GM18909 (cell line): ENCODE results near the gene OTUD3.
"Not testable (repeated sequence)": the region's sequence is repeated elsewhere in the genome, so short reads cannot be mapped to it uniquely, and the experiment has no call there.

Experiments
- ATAC-seq: cut with Tn5 transposase; IDR thresholded peaks from one replicate; pipeline ENCODE4 v1.9.1; 2021; ENCODE audit warnings: mild to moderate bottlenecking; ENCODE audit not compliant: unreplicated experiment, poor library complexity

The OTUD3 gene

DNA sequence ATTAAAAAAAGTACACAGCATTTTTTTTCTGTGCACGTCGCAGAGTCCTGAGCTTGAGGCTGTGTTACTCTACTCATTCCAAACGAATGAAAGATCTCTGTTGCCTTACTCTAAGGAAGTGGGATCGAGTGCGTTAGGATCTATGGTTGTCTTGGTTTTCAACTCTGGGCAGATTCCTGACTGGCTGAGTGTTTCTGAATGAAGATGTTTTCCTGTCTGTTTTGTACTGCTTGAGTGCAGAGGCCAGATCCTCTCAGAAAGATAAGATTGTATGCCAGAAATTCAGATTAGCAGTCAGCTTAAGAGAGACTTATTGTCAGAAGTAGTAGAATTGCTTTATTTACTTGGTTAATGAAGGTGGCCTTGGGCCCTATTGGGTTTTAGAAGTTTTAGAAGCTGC is 27.2 kb downstream of the OTUD3 start:
- ATAC-seq, result no peak

DNA sequence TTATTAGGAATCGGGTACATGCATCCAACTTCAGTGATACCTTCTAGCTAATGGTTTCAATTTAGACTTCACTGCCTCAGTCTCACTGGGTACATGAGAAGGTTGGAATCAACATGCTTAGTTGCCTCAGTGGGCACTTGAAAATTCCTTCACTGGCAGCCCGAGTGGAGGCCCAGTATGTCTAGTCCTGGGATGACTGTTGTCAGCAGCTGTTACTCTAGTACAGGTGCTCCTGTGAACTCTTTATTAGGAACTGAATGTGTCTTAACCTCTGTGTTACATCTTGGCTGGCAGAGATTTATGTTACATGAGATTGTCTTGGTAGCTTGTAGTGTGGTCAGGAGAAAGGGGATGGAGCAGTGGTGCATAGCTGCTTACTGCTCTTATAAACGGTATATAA is 27.8 kb downstream of the OTUD3 start:
- no peak for ATAC-seq

DNA sequence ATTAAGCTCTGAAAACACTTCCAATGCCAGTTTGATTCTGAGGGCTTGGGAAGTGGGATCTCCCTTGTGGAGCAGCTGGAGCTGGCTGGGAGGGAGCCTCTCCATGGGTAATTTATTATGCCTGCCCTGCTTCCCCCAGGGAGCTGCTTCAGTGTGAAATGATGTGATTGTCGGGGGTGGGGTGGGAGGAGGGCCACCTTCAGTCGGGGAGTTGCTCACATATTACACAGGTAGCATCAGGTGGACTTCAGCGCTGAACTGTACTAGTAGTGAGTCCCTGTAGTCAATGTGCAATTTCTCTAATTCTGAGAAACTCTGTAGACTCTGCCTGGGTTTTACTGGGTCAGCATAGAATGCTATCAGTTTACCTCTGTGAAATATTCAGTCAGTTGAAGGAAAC is 28.5 kb downstream of the OTUD3 start:
- ATAC-seq, result no peak

DNA sequence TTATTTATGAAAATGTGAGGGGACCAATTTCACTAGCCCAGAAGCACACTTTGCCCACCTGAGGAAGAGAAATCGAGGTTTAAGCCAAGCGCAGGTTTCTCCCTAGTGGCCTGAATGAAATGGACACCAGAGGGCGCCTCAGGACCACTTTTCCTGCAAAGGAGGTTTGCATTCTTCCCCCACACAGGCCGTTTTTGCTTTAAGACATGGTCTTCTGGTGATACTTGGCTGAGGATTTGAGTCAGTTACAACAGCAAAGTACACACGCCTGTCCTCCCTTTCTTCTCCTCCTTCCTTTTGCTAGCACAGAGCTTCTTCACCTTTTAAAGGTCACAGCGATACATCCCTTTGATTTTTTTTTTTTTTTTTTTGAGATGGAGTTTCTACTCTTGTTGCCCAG is 35.9 kb downstream of the OTUD3 start:
- ATAC-seq, result no peak

DNA sequence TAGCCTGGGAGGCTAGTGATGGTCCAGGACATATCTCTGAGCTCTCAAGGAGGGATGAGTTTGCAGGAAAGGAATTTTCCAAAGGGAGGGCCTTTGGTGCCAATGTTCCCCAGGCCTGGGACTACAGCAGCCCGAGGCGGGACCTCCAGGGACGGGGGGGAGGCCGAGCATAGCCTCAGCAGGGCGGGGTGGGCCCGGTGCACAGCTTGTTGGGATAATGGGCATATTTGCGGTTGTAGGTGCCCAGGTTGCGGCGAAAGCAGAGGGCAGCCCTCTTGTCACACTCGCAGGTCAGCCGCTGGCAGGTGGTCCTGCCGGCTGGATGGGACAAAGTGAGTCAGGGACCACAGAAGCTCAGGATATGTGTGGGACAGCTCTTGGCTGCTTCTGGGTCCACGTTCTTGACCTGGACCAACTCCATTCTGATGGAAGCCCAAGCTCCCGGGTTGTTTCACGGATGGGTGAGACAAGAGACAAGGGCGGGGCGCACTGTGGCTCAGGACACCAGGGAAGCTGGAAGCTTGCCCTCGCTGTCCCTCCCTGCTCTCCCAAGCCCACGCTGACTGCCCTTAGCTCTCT is 38.0 kb downstream of the OTUD3 start:
- no peak for ATAC-seq

DNA sequence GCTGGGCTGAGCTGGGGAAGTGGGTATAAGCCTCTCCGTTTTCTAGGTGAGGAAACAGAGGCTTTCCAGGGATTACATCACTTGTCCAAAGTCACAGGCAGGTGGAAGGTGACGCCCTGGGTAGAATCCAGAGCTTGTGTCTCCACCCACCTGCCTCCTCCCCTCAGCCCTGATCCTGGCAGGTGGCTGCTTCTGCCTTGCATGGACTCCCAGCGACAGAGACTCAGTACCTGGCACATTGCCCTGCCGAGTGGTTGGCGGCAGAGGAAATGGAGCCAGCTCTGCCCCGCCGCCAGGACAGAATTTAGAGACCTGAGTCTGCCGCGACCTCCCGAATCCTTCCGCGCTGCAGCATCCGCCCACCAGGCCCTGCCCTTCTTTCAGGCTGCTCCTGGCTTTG is 39.1 kb downstream of the OTUD3 start:
- no peak for ATAC-seq

DNA sequence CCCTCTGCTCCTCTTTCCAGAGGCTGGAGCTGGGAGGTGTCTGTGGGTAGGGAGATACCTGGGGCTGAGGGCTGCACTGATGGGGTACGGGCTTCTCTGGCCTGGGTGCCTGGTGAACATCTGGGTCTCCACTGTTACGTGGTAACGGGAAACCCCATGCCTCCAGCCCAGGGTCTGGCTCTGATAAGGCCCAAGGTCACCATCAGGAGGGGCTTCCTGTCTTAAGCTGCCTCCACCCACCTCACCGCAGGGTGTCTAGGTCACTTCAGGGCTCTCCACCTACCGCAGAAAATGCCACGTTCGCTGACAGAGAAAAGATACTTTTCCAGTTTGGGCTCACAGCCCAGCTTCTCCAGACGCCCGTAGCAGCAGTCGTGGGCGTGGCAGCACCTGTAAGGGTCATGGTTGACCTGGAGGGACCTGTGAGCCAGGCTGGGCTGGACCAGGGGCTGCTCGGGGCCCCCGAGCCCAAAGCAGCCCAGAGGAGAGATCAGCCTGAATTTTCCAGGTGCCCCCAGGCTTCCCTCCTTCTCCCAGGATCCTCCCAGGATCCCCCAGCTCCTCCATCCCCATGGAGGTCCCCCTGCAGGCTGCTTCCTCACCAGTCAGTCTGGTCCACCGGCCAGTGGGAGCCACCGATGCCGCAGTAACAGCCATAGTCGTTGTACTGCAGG is 40.0 kb downstream of the OTUD3 start:
- no peak for ATAC-seq

DNA sequence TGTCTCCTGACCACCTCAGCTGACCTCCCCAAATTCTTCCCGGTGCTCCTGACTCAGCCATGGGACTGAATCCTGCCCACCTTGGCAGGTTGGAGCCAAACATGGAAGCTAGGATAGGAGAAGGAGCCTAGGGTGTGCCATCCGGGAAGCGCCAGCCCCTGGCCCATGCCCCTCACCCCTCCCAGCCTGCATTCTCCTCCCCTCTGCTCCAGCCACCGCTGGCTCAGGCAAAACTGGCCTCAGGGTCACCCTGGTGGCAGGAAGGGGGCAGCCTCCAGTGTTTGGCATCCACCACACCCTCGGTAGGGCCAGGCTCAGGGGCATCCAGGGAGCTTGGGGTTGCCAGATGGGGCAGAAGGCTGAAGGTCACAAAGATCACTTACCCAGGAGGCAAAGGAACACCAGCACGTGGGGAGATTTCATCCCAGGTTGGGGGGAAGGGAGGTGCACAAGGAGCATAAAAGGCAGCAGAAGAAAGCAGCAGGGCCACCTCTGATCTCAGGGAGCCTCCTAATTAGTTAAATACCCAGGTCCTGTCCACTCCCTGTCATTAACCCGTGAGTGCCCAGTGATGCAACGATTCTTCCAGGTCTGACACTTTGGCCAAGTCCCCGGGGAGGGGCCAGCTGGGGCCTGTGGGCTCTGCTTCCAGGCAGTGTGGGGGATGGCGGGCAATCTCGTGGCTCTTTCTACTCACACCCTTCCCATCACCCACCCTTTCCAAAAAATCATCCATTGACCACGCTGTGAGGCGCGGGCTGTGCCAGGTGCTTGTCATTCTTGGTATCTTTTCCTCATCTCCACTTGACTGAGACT is 41.1 kb downstream of the OTUD3 start, which contains the start of gene PLA2G2E:
Gene PLA2G2E, minus strand, starts transcription at position 481 of the 816 bp plus-strand sequence. Its CDS starts 58 bp downstream, at position 423.
- ATAC-seq, result no peak

DNA sequence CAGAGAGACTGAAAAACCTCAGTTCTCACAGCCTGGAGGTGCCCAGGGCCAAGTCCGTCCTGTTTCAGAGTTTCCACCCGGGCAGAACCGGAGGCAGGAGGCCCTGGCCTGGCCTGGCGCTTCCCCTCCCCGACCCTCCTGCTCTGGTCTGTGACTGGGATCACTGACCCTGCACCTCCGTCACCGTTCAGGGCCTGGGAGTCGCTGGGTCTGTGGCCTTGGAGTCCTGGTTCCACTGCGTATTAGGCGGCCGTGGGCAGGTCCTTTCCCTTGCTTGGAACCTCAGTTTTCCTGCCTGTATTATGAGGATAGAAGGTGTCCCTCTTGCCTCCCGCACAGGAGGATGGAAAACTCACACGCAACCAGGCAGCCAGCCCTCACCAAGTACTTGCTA is 41.8 kb downstream of the OTUD3 start:
- no peak for ATAC-seq

DNA sequence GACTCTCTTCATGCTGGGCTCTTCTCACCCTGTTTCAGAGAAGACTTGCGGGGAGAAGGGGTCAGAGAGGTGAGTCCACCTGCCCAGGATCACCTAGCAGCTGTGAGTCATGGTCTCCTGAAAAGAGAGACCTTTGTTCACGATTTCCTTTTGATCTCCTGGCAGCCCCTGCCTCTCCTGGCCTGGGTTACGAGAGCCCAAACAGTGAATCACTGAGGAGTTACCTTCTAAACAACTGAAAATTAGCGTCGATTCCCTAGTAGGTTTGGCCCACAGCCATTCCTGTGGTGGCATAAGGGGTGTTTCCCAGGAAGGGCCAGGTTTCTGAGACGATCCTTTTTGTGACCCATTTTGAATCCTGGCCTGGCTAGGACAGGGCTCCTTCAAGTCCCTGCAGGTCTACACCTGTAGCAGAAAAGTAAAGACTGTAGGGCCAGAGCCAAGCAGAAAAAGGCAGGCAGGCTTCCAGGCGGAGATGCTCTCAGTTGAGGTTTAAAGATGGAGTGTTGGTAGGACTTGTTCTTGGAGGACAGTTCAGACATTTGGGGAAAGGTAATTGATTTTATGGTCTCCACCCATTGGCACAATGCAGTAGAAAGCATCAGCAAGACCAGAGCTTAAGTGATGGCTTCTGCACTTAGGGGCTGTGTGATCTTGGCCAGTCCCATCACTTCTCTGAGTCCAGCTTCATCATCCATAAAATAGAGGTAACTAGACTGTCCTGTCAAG is 43.3 kb downstream of the OTUD3 start:
- no peak for ATAC-seq

DNA sequence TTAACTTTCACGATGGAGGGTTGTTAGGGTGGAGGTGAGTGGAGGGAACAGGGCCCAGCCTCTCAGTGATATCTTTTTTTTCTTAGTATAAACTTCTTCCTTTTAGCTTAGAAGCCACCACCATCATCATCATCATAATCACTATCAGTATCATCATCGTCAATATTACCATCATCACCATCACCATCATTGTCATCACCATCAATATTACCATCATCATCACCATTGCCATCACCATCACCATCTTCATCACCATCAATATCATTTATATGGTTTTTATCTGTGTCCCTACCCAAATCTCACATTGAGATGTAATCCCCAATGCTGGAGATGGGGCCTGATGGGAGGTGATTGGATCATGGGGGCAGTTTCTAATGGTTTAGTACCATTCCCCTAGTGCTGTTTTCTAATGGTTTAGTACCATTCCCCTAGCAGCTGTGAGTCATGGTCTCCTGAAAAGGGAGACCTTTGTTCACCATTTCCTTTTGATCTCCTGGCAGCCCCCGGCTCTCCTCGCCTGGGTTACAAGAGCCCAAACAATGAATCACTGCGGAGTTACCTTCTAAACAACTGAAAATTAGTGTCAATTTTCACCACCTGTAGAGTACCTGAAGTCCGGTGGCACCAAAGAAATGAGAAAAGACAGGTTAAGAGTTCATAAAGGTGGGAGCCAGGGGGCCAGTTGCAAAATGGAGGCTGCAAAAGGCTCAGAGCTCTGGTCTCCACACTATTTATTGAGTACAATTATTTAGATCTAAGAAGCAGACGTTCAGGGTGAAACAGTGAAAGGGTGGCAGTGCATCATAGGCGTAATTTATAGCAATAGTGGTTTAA is 44.3 kb downstream of the OTUD3 start:
- no peak for ATAC-seq

DNA sequence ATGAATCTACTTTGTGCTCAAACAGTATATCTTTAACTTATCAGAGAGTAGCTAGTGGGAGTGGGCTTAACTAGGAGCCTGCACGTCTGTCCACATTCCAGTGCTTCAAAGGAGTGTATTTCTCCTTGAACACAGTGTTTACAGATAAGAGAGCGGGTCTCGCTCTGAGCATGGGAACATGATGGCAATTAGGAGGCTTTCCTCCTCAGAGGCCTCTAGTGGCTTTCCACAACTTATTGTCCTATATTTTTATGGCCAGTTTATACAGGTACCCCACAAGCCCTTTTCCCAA is 44.9 kb downstream of the OTUD3 start:
- not testable (repeated sequence) for ATAC-seq

DNA sequence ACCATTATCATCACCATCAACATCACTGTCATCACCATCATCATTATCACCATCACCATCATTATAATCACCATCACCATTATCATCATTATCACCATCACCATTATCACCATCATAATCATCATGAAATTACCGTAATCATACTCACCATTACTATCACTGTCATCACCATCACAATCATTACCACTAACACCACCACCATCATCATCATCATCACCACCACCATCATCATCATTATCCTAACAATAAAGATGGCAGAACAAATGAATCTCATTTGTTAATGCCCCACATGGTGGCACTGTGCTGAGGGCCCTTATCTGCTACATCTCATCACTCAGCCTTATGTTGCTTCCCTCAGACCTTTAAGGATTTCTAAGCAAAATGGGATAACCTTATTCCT is 50.7 kb downstream of the OTUD3 start:
- no peak for ATAC-seq

DNA sequence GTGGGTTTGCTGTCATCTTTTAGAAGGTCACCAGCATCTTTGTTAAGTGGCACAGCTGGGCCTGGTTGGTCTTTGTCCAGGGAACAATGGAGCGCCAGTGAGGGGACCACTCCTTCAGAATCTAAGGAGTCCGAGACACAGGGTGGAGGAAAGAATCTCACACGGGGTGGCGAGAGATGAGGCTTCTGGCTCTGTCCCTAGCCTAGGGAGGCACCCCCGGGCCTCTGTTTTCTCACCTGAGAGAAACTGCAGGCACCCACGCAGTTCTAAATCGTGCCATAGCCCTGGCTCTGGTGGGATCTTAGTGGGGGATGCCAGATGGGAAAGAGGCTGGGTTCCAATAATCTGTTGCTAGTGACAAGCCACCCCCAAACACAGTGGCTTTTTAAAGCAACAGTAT is 52.1 kb downstream of the OTUD3 start:
- no peak for ATAC-seq

DNA sequence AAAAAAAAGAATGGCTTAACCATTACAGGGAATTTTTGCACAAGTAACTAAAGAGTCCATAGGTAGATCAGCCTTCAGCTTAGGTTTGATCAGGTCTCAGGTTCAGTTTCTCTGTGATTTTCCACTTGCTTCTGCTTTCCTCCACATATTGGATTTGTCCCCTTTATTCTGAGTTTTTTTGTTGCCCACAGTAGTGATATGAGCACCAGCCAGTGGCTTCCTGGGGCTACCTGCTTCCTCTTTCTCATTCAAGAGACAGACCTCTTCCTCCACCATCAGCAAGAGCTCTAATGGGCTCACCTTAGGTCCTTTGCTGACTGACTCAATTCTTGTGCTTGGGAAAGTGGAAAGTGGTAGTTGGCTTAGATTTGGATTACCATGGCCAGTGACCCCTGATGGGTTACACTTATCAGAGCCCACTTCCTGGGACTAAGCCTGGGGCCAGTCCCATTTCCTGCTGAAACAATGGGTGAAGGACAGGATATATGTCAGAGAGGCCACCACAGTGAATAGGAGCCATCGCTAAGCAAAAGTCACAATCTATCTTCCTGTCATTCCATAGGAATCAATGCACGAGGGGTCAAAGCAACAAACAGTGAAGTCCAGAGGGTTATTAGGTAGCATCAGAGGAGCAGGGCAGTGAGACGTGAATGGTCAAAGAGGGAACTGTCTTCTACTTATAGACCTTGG is 54.0 kb downstream of the OTUD3 start:
- no peak for ATAC-seq

DNA sequence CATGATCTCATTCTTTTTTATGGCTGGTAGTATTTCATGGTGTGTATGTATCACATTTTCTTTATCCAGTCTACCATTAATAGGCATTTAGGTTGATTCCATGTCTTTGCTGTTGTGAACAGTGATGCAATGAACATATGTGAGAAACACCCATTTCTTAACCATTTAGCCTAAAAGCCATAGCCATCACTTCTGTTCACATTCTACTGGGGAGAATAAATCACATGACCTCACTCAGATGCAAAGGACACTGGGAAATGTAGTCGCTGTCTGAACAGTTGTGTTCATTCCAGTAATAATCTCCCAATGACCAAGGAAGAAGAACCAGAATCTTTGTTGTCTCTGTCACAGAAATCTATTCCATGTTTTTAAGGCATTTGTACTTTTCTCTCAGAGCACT is 56.3 kb downstream of the OTUD3 start:
- no peak for ATAC-seq

DNA sequence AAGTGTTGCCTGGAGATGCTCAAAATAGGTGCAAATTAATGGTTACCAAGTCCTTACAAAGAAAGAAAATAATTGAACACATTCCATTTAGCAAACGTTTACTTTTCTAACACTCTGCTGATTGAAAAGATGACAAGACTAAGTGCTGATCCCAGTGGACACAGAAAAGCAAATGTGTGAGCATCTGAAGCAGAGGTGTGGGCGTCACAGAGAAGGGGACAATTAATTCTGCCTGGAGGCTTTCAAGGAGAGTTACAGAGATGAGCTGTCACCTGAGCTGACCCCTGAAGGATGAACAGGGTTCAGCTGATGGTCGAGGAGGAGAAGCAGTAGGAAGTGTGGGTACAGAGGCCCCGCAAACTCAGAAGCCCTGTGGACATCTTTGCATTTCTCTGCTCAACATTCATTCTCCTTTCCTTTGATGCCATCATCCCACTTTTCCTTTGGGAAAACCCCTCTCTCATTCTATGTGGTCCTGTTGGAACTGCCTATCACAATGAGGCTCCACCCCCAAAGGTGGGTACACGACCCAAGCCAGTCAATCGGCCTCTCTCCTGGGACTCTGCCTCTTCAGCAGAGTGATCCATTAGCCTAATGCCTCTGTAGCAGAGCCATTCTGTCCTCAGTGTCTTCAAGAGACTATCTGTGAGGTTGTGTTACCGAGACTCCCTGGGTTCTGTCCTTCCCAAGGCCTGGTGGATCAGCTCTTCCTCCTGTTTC is 58.5 kb downstream of the OTUD3 start:
- ATAC-seq, result no peak

DNA sequence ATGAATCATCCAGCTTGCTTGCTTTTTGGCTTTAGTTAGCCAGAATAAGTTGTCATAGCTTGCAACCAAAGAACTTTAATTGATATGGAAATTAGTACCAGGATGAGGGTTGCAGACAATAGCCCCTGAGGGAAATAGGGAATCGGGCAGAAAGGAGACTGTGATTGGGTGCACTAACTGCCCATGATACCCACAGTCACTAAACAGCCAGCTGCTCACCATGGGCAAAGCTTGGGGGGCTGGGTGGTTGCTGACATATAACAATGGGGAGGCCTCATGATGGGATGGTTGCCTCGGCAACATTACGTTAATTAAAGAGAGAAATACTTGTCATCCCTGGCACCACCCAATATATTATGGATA is 59.0 kb downstream of the OTUD3 start:
- ATAC-seq, result no peak

DNA sequence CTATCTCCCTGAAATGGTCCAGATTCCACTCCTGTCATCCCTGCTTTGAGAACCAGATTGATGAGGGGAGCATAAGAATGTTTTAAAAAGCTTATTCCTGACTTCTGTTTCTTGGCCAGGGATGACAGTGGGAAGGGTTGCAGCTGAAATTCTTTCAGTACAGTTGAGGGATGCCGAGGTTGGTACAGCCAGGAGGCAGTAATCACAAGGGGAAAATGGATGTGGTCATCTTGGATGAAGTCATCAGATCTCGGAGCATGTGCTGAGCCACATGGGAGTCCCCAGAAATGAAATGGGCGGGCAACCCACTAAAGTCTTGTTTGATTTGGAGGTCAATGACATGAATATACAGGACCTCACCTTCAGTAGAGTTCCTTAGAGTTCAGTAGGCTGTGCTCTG is 59.9 kb downstream of the OTUD3 start:
- no peak for ATAC-seq
